ENCODE data around the gene MANEA.
"Not testable (repeated sequence)": the region's sequence is repeated elsewhere in the genome, so short reads cannot be mapped to it uniquely, and the experiment has no call there.

Gene MANEA, protein sequence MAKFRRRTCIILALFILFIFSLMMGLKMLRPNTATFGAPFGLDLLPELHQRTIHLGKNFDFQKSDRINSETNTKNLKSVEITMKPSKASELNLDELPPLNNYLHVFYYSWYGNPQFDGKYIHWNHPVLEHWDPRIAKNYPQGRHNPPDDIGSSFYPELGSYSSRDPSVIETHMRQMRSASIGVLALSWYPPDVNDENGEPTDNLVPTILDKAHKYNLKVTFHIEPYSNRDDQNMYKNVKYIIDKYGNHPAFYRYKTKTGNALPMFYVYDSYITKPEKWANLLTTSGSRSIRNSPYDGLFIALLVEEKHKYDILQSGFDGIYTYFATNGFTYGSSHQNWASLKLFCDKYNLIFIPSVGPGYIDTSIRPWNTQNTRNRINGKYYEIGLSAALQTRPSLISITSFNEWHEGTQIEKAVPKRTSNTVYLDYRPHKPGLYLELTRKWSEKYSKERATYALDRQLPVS

GRCh38 chr6:95577304-95578105 is at the start of gene MANEA:
TSS of gene MANEA (plus strand) at chr6:95577535. CDS start at chr6:95586440, 8,905 bp downstream.
- ATAC-seq = peak; percentile 85 to 88

GRCh38 chr6:95529762-95530161 is 47.6 kb upstream of the MANEA start:
- no peak for ATAC-seq

DNA sequence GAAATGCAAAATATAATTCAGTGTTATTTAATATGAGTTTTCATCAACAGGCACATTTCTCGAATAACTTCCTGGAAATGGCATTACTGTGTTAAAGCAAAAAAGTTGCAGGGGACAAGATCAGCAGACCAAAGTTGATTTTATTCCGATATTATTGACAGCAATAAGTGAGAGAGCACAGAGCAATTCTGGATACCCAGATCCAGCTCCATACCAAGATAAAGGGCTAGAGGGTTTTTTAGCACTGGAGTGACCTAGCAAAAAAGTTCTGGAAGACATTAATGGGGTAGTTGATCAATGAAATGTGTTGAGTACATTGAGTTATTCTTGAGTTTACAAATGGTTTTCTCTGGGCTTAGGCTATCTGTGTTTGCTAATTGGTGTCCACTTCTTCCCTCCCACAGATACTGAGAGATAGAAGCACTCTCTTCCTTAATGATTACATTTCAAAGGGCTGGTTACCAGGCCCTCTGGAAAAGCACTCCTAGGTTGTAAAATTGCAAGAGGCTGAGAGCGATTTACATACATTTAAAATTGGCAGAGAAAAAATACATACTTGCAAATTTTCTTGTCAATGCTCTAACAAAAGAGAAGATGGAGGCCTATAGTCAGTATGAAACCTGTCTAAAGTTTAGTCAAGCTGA is 47.0 kb upstream of the MANEA start:
- no peak for ATAC-seq

GRCh38 chr6:95543798-95544197 is 33.5 kb upstream of the MANEA start:
- no peak for ATAC-seq

DNA sequence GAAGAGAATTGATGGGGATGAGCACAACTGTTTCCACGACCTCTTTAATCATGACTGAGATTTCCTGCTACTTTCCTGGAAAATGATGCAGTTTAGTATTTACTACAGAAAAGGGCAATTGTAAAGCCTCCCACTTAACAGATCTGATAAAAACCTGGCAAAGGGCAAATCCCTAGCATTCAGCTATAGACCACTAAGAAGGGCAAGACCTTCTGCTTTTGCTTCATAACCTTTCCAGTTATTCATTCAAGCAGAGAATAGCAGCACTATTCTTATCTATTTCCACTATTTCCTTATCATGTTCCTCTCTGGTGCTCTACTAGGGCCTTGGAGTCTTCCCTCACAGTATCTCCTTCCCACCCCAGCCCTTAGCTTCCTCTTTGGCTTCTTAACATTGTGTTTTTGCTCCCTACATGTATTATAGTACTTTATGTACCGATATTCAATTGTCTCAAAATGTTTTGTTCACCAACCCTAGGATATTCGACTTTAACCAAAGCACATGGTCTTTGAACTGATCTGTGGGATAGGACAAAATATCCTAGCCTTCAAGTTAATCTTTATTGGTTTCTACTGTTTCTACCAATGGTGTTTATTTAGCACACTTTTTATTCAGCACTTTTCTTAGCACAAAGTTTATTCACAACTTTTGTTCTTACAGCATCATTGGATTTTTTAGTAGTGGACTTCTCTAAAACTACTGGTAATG is 32.7 kb upstream of the MANEA start:
- ATAC-seq = no peak

- ATAC-seq = no peak
These were observed 32.1 kb upstream of the MANEA start for GRCh38 chr6:95545226-95545625.

DNA sequence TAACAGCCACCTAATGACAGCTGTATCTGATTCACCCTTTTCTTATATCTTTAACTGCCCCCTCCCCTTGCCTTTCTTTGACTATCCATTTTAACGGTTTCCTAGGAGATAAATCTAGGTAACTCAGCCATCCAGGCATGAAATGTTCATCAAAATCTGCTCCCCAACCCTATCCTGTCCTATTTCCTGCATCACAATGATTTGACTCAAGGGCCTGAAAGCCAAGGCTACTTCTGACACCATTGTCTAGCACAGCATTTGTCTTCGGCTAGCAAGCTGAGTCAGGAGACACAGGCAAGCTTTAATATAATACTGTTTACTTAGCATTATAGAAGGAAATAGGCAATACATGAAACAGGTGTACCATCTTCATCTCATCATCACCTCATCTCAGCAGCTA is 31.6 kb upstream of the MANEA start:
- no peak for ATAC-seq

- ATAC-seq = no peak
These were observed 31.2 kb upstream of the MANEA start for GRCh38 chr6:95546148-95546547.

GRCh38 chr6:95547043-95547442 is 30.3 kb upstream of the MANEA start:
- no peak for ATAC-seq

DNA sequence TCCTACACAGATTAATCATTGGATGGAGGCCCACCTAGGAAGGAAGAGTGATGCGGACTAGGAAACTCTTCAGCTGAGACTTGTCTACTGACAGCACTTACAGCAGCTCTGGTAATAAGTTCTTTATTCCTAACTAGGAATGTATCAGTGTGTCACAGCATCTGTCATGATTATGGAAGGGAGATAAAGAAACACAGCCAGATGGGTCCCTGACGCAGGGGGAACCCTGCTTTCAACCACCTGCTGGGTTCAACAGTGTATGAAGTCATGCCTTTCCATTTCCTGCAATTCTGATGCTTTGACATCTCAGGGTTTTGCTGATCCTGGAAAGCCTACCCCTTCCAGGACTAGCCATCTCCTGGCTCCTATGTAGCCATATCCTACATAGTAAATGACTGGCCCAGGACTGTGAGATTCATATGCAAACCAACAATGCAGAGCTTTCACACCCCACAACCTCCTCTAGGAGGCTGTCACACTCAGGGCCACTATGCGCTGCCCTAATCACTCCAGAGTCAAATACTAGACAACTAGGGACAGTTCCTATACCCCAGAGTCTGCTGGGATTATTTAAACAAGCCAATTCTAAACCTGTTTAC is 29.0 kb upstream of the MANEA start:
- ATAC-seq = no peak

- no peak for ATAC-seq
These were observed 25.5 kb upstream of the MANEA start for GRCh38 chr6:95551678-95552324.

DNA sequence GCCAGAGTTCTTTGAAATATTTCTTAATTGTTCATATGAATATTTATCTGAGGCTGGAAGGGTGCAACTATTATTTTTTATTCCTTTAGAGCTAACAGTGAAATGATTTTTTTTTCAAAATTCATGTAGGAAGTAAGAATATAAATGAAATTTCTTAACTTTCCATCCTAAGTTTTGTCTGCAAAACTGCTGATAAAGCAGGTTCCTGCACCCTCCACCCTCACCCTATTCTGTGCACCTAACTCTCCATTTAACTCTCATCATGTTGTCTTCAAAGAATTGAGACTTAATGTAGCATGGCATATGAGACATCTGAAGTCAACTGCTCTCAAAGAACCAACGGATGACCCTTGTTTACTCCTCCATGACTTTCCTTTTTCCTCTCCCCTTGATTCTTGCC is 23.5 kb upstream of the MANEA start:
- no peak for ATAC-seq

DNA sequence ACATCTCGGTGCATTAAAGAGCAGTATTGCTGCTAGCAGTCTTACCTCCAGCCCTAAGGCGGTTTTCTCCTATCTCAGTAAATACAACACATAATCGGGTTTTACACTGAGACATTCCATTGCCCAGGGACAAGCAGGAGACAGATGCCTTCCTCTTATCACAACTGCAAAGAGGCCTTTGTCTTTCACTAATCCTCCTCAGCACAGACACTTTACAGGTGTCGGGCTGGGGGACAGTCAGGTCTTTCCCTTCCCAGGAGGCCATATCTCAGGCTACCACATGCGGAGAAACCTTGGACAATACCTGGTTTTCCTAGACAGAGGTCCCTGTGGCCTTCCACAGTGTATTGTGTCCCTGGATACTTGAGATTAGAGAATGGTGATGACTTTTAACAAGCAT is 16.4 kb upstream of the MANEA start:
- ATAC-seq = not testable (repeated sequence)

- no peak for ATAC-seq
These were observed 7.8 kb upstream of the MANEA start for GRCh38 chr6:95569560-95569959.

- ATAC-seq = no peak
These were observed 5.2 kb upstream of the MANEA start for GRCh38 chr6:95572098-95572497.

GRCh38 chr6:95574811-95575210 is 2.5 kb upstream of the MANEA start:
- ATAC-seq = no peak

DNA sequence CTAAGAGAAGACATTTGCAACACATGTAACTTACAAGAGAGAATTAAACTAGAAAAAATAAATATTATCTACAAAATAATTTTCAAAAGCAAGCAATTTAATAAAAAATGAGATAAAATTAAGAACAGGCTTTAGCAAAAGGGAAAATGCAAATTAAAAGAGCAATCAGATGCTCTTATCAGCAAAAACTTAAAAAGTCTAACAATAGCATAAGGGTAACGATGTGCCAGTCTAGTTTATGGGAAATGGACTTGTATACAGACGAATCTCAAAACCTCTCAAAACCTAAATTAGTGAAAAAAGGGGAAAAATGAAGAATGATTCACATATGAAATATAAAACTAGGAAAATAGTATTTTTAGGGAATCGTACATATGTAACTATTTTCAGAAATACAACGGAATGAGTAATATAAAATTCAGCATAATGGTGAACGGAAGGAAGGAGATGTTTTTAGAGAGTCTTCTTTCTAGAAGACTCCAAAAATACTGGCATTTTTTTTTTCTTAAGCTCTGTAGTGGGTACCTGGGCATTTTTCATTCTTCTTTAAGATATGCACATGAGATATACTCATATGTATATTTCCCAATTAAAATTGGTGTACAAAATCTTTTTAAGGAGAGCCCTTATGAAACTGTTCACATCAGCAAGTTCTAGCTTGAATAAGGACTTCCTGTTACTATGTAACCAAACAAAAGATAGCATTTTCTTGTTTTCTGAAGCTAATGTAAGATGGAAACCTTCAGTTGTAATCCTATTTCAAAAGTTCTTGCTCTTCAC is 927 bp upstream of the MANEA start:
- no peak for ATAC-seq

DNA sequence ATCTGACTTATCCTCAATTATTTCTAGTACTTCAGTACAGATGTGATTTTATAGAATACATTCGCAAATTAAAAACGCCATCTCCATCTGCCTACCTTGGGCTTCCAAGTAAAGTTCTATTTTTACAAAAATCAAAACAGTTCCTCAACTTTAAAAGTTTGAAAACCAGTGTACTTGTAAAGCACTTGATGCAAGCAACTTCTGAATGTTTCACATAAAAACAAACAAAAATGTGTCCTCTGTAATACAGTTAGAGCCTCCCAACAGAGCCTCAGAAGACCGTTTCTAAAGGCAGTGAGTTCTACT is 384 bp upstream of the MANEA start:
- ATAC-seq = no peak

DNA sequence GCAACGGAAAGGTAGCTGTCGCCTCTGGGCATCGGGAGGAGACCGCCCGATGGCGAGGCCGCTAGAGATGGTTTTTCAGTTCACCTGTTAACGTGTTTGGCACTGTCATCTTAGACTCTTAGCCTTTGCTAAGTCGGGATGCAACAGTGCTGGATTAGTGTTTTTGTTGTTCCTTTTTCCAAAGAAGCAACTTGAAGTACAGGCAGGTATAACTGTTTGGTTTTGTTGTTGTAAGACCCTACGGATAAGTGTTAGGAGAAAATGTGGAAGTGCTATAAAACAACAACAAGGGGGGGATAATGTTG is 723 bp downstream of the MANEA start:
- peak in 1 of 2 donors; percentile 17 for ATAC-seq

DNA sequence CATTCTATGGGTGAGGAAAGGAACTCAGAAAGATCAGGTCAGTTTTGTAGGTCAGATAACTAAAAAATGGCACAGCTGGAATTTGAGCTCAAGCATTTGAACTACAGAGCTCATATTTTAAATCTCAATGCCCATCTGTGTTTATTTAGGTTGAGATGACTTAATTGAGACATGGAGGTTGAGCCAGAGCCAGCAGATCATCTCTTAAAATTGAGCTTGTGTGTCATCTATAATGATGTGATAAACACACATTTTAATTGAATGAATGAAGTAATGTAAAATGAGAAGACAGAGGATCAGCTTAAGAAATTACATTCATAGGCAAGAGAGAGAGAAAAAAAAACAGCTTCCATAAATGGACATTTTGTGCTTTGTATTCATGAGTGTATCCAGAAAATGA is 3.7 kb downstream of the MANEA start:
- ATAC-seq = no peak

GRCh38 chr6:95584226-95584625 is 6.9 kb downstream of the MANEA start:
- ATAC-seq = not testable (repeated sequence)

Data from activated CD4-positive, CD25-positive, alpha-beta regulatory T cell treated with anti-CD3 and anti-CD28 coated beads, Interleukin-2, amount 50 U/mL, for 24 hours (primary cell).